GM18502 (cell line): Measurements from ENCODE around the gene LYPD5.
"Not testable (repeated sequence)": the region's sequence is repeated elsewhere in the genome, so short reads cannot be mapped to it uniquely, and the experiment has no call there.

Experiments
- ATAC-seq: cut with Tn5 transposase; IDR thresholded peaks from one replicate; pipeline ENCODE4 v1.9.1; 2021; ENCODE audit warnings: mild to moderate bottlenecking; ENCODE audit not compliant: unreplicated experiment, poor library complexity

Gene LYPD5

GRCh38 chr19:43802216-43802951, at the start of gene LYPD5:
TSS of gene LYPD5 (minus strand) at chr19:43802447. CDS start at chr19:43802380, 67 bp downstream.
- no peak for ATAC-seq

GRCh38 chr19:43848821-43849220, 46.6 kb upstream of the LYPD5 start:
- ATAC-seq, result no peak

GRCh38 chr19:43847884-43848283, 45.6 kb upstream of the LYPD5 start:
- no peak for ATAC-seq

GRCh38 chr19:43847246-43847645, 45.0 kb upstream of the LYPD5 start:
- ATAC-seq, result no peak

GRCh38 chr19:43842007-43842406, 39.8 kb upstream of the LYPD5 start:
- no peak for ATAC-seq

- no peak for ATAC-seq
Measured at GRCh38 chr19:43839139-43839538, 36.9 kb upstream of the LYPD5 start.

- peak; percentile 75 for ATAC-seq
Measured at GRCh38 chr19:43826787-43827754, 24.8 kb upstream of the LYPD5 start, which contains the start of gene ZNF283. TSS of gene ZNF283 (plus strand) at chr19:43827321. CDS start at chr19:43833505, 6,184 bp downstream.

GRCh38 chr19:43824572-43824971, 22.3 kb upstream of the LYPD5 start:
- not testable (repeated sequence) for ATAC-seq

- not testable (repeated sequence) for ATAC-seq
Measured at GRCh38 chr19:43823856-43824255, 21.6 kb upstream of the LYPD5 start.

GRCh38 chr19:43820884-43821215, 18.6 kb upstream of the LYPD5 start:
- ATAC-seq, result no peak

- ATAC-seq, result no peak
Measured at GRCh38 chr19:43820098-43820883, 18.0 kb upstream of the LYPD5 start.

- no peak for ATAC-seq
Measured at GRCh38 chr19:43818500-43818899, 16.3 kb upstream of the LYPD5 start.

- not testable (repeated sequence) for ATAC-seq
Measured at GRCh38 chr19:43817454-43817853, 15.2 kb upstream of the LYPD5 start.

- no peak for ATAC-seq
Measured at GRCh38 chr19:43814663-43815352, 12.6 kb upstream of the LYPD5 start.

GRCh38 chr19:43812688-43813087, 10.4 kb upstream of the LYPD5 start:
- ATAC-seq, result no peak

GRCh38 chr19:43812259-43812658, 10.0 kb upstream of the LYPD5 start:
- no peak for ATAC-seq

- no peak for ATAC-seq
Measured at GRCh38 chr19:43811837-43812236, 9.6 kb upstream of the LYPD5 start.

- no peak for ATAC-seq
Measured at GRCh38 chr19:43809762-43810696, 7.8 kb upstream of the LYPD5 start.

GRCh38 chr19:43807651-43808050, 5.4 kb upstream of the LYPD5 start:
- ATAC-seq, result no peak
